Daoy (cell line): Measurements from ENCODE around the gene TMEM11. TPM values are rescaled to one million over a fixed set of nuclear protein-coding genes. Genes with fewer than 3 reads are reported as not detected.
A peak's percentile ranks its signal among the peaks of the same experiment; 100 is the strongest.
"Not testable (repeated sequence)": the region's sequence is repeated elsewhere in the genome, so short reads cannot be mapped to it uniquely, and the experiment has no call there.

ENCODE experiments used
- DNase-seq: peaks from one replicate; pipeline ENCODE4 v3.0.0-alpha.2; 2015; ENCODE audit warnings: low read depth
- total RNA-seq: library from RNA; depleted of rRNA; stranded (reverse); fragments of >200 nt; shearing (Covaris generic); gene quantifications from 2 replicates; pipeline ENCODE4 v1.2.3, GENCODE V29; 2014

The TMEM11 gene
- total RNA-seq, 1 experiment from 2014 or later = 21.0 TPM

DNA sequence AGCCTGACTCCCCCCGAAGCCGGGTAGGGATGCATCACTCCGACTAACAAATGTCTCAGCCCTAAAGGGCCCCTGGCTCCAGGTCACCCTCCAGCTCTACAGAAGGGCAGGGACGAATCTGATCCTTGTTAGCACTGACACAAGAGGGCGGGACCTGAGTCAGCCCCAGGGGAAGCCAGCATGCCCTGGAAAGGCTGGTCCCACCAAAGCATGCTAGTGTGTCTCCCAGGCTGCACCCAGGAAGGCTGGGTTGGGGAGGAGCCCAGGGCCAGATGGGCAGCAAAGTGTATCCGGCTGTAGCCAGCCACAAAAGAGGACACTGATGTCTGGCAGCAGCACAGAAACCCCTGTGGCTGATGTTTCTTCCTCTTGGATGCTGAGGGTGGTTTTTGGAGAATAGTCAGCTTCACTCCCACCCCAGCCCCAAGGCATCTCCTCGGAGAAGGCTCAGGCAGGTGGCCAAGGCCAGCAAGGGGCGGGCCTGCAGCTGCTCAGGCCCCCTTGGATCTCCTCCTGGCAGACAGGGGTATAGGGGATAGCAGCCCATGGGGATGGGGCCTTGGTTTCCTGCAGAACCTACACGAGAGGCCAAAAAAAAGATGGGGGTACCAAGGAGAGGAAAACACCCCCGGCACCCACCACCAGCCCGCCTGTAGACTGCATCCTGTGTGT, 28.2 kb upstream of the TMEM11 start:
- DNase-seq = no peak

GRCh38 chr17:21241564-21241963, 27.6 kb upstream of the TMEM11 start:
- DNase-seq = no peak

GRCh38 chr17:21240369-21241055, 26.6 kb upstream of the TMEM11 start:
- no peak for DNase-seq

DNA sequence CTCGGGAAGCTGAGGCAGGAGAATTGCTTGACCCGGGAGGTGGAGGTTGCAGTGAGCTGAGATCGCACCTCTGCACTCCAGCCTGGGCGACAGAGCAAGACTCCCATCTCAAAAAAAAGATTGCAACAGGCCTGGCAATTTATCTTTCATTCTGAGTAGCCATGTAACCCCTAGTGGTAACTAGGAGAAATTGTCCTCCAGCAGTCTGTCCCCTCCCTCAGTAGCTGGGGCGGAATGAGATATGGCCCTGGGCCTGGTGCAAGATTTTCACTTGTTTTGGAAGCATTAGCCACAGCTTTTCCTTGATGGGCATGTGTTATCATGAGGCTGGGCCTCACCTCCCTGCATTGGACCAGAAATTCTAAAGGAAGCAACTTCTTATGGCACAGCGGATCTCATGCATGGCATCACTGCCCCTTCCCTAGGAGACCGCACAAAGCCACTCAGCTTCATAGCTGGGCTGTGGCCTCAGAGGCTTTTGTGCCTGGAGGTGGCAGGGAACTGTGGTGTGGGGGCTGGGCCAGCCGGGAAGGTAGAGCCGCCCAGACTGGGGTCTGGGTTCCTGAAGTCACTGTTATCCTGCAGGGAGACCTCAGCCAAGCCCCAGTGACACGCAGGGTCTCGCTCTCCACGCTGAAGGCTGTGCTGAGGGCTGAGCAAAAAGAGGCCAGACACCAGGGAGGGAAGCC, 25.9 kb upstream of the TMEM11 start:
- DNase-seq = no peak

DNA sequence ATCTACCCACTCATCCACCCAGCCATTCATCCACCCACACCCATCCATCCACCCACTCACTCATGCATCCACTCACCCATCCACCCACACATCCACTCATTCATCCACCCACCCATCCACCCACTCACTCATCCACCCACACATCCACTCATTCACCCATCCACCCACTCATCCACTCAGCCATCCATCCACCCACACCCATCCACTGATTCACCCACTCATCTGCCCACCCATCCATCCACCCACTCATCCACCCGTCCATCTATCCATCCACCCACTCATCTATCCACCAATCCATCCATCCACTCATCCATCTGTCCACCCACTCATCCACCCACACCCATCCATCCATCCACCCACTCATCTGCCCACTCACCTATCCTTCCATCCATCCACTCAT, 22.0 kb upstream of the TMEM11 start:
- no peak for DNase-seq

DNA sequence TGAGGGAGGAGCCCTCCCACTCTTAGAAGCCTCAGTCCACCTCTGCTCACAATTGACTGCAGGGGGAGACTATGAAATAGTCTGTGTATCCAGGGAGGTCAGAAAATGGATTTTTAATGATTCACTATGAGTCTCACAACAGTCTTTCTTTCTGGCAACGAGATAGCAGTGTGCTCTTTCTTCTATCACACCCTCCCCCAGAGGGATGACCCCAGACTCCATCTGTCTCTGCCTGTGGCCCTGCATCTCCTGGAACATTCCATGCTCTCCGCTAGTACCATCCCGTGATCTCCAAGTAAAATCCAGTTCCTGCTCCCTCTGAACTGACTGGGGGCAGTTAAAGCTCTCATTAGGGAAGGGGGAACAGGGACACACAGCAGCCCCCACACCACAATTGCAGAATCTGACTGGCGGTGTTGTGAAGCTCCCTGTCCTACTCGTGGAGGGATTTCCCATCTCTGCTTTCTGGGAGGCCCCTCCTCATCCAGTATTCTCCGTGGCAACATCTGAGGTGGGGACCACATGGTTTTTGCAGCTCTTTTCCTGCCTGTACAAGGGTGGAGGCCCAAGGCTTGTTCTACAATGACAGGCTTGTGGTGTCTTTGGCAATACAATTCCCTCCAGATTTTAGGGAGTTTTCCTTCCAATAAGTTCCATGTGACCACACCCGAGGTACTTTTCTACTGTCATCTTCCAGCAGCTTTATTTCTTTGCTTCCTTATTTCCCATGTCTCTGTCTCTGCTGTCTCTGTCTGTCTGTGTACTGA, 19.8 kb upstream of the TMEM11 start:
- no peak for DNase-seq

DNA sequence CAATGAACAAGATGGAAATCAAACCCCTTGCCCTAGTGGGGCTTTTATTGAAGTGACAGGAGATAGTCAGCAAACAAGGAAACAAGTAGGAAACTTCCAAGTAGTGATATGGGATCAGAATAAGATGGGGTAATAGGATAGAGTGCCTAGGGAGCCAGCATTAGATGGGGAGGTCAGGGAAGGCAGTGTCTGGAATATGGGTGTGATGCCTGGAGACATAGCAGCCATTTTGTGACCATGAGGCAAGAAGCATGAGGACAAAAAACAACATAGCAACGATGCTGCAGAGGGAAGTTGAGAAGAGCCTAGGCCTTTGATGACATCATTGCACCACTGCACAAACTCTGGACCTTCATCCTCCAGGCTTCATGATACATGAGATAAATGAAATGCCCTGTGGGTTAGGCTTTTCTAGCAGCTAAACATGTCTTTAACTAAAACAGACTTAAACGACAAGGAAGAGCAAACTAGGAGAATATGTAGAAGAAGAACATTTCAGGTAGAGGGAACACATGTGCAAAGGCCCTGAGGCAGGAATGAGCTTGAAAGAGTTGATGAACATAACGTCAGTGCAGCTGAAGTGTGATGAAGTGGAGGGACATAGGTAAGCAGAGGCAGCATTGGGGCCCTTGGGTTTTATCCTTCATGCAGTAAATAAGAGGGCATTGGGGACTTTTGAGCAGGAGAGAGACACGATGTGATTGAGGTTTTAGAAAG, 18.2 kb upstream of the TMEM11 start:
- DNase-seq = no peak

DNA sequence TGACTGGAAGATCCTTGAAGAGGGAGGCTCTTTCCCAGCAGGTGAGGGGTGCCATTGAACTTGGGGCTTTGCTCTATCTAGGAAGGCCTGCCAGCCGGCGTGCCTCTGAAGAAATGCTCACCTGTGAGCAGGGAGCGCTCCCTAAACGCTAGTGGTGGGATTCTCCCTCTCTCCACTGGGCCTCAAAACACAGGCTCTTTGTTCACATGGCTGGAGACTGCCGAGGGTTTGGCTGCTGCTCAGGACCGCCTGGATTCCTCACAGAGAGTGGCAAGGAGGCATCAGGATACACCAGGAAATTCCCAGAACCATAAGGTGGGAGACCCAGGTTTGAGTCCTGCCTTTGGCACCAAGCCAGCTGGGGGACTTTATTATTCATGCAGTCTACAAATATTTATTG, 17.6 kb upstream of the TMEM11 start:
- DNase-seq = no peak

DNA sequence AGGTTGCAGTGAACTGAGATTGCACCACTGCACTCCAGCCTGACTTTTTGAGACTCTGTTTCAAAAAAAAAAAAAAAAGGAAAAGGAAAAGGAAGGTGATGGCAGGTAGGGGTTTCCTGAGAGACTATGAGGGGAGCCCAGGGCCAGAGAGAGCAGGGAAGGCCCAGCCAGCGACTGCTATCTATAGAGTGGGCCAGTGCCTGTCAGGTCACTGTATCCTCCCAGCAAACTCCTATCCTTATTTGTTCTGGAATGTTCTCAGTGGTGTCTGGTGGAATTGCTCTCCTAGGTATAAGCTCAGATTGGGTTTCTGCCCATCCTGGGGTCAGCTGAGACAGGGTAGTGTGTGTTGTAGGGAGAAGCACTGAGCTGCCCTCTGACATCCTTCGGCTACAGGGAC, 14.9 kb upstream of the TMEM11 start:
- no peak for DNase-seq

GRCh38 chr17:21228111-21228510, 14.2 kb upstream of the TMEM11 start:
- DNase-seq = no peak

DNA sequence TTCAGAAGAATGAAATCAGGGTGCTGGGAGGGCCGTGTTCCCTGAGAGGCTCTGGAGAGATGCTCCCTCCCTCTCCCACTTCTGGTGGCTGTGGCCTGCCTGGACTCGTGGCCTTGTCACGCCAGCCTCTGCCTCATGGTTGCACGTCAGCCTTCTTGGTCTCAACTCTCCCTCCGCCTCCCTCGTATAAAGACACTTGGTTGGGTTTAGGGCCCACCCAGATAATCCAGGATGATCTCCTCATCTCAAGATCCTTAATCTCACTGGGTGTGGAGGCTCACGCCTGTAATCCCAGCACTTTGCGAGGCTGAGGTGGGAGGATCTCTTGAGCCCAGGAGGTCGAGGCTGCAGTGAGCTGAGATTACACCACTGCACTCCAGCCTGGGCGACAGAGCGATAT, 13.3 kb upstream of the TMEM11 start:
- not testable (repeated sequence) for DNase-seq

DNA sequence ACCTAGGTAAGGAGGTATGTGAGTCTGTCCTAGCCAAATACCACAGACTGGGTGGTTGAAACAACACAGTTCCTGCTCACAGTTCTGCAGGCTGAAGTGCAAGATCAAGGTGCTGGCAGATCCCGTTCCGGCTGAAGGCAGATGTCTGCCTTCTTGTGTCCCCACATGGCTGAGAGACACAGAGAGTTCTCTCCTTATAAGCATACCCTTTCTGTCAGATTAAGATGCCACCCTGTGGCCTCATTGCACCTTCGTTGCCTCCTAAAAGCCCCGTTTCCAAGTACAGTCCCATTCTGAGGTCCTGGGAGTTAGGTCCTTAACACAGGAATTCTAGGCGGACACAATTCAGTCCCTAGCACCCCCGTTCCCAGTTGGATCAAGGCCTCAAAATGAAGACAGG, 9.1 kb upstream of the TMEM11 start:
- DNase-seq = no peak

- DNase-seq = no peak
Observed at GRCh38 chr17:21218831-21219380, 4.9 kb upstream of the TMEM11 start.

DNA sequence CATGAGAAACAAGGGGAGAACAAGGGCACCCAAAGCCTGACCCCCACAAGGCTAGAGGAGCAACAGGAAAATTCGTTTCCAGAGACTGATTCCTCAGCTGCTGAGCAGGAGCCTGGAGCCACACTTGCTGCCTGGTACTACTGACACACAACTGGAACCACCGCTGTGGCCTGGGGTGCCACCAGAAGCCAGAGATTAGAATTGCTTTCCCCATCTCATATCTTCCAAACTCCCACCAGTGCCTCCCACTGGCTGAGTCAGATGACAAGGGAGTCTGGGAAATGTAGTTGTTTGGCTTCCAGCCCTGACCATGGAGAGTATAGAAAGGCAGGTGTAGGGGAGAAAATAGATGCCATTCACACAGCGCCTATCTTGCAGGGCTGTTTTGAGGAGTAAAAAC, 4.1 kb upstream of the TMEM11 start:
- DNase-seq = peak; percentile 24

DNA sequence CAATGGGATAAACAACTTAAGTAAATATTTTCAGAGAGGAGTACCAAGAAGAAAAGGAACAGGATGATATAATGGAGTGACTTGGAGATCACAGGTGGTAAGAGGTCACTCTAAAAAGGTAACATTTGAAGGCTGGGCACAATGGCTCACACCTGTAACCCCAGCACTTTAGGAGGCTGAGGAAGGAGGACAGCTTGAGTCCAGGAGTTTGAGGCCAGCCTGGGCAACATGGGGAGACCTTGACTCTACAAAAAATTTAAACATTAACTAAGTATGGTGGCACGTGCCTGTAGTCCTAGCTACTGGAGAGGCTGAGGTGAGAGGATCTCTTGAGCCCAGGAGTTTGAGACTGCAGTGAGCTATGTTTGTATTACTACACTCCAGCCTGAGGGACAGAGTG, 3.4 kb upstream of the TMEM11 start:
- no peak for DNase-seq

DNA sequence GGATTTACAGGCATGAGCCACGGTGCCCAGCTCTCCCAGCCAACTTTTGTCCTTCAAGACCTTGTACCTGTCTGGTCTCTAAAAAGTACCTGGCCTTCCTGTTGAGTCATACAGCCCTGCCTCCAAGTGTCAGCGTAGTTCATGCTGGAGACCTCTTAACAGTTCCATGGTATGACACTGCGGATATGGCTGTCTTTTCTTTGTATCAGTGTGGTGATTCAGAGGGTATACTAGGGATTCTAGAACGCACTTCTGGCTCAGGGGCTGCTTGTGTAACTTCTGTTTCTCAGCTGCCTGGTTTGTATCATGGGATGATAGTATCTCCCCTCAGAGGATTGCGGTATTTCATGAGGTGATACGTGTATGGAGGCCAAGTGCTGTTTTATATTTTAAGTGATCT, 2.0 kb upstream of the TMEM11 start:
- DNase-seq = no peak

DNA sequence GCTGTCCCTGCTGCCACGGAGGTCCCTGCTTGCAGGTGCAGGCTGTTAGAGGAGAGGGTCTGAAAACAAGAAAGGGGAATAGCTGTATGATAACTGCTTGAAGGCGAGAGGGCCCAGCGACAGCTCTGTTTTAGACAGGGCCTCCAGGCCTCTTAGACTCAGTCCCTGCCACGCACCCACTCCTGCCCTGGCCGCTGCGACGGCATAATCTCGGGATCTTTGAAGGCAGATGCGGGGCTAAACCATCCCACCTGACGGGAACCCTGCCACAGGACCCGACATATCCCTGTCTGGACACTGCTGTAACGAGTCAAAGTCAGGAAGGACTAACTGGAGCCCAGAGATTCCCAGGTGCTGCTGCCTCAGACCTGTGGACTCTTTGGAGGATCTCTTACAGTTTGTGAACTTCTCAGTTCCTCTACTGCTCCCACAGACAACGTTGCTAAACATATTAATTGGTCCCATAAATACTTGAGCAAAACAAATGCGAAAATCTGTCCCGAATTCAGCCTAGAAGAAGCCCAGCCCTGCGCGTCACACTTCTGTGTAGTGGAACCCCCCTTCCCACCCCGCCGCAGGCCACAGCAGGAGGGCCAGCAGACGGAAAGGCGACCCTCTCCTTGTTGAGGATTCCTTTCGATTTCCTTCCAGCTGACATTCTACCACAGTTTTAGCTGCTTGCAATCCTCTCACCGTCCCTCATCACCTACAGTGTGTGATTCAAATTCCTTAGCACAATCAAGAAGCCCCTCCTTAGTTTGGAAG, 998 bp upstream of the TMEM11 start:
- DNase-seq = peak; percentile 23

GRCh38 chr17:21213638-21214014, 335 bp downstream of the TMEM11 start:
- DNase-seq = peak; percentile 49

DNA sequence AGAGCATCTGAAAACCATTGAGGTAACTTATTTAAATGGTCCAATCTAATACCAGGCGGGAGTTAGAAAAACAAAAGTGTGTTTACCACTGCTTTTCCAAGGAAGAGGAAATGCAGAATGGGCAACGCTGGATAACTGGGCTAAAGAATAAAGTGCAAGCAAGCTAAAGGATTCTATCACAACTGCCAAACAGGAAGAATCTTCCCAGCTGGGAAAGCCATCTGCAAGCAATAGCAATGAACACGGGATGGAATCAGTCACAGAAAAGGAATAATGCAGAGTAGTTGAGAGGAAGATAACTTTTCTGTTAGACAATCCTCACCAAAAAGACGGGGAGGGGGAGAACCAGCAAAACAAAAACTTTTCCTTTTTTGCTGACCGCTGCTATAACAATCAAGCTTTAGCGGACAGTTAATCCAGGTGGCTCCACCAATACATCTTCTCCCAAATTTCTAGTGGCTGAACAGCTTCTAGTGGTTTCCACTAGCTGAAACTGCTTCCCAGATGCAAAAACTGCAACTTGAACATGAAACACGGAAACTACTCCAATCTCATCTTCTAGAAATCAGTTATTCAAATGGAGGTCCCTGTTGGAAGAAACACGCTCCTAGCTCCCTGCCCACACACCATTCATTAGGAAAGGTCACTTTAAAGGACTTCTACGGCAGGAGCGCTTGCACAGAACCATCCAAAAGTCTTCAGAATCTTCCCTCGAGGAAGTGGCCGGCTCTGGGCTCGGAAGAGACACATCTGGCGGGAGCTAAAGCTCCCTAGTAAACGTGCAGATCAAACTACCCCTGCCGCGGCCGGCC, 929 bp downstream of the TMEM11 start:
- no peak for DNase-seq
